ENCODE data around the gene ZNF446. TPM values are rescaled to one million over a fixed set of nuclear protein-coding genes. Genes with fewer than 3 reads are reported as not detected.

ZNF446 gene
- total RNA-seq, 2 experiments from 2014 or later = 8.0 to 11.1 TPM

DNA sequence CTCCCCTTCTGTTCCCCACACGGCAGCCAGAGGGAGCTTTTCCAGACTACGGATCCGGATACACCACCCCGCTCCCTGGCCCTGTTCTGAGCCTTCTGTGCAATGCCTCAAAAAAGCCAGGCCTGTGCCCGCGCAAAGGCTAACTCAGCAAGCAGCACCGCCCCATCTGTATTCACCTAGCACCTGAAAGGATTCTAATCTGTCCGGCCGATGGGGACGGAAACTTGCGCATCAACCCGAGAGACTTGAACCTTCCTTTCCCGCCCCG, 42.9 kb downstream of the ZNF446 start:
- ChIA-PET POLR2A (interaction anchor here (2.6 kb wide), 1 partner anchor 61 kb away, joined by 11 read pairs; no protein-coding TSS in a partner anchor), CTCF (ENCODE audit: unreplicated experiment) (no interaction called here)
- Histone ChIP-seq H3K4me1 (ENCODE audit: insufficient read depth, low read length, poor library complexity, severe bottlenecking) (peaks cover 15% of the 10 kb centered on the region), H3K27ac (ENCODE audit: low read depth, low read length, poor library complexity, severe bottlenecking) (peak overlapping the region; percentile 80), H3K36me3 (ENCODE audit: insufficient read depth, low read length) (peaks cover 18% of the 10 kb centered on the region), H3K4me2 (ENCODE audit: low read length) (peak overlapping the region; percentile 95), H3K9me3 (ENCODE audit: low read length) (no peaks in the 10 kb centered on the region), H3K79me2 (ENCODE audit: insufficient read depth, low read depth, low read length) (peaks cover 11% of the 10 kb centered on the region; the same call in 1 of the 2 replicates), H3K4me3 (ENCODE audit: low read depth, low read length, poor library complexity, severe bottlenecking) (peak overlapping the region; percentile 87), H4K20me1 (ENCODE audit: insufficient read depth, low read length) (no peaks in the 10 kb centered on the region), H2AFZ (ENCODE audit: low read length) (peak overlapping the region; percentile 86), H3K9me2 (ENCODE audit: insufficient read depth, low read length) (no peaks in the 10 kb centered on the region)
- BruUV-seq (replicated peaks) = no TSS peak
- intact Hi-C loops (cut with micrococcal nuclease; ENCODE audit: unreplicated experiment) = loop anchor here (1.0 to 5.0 kb wide), 6 partner anchors 25 to 336 kb away; partner anchors contain the start of genes TRIM28, ZNF274, ZNF324B and ZNF497
- TF ChIP-seq CTCF (conservative IDR thresholded peaks at IDR 0.05; ENCODE audit: low read length) (no peak), EZH2phosphoT487 (IDR thresholded peaks at IDR 0.05; ENCODE audit: borderline replicate concordance, low read depth, low read length) (no peak)
- peak; percentile 76 for DNase-seq (ENCODE audit: low spot score)

DNA sequence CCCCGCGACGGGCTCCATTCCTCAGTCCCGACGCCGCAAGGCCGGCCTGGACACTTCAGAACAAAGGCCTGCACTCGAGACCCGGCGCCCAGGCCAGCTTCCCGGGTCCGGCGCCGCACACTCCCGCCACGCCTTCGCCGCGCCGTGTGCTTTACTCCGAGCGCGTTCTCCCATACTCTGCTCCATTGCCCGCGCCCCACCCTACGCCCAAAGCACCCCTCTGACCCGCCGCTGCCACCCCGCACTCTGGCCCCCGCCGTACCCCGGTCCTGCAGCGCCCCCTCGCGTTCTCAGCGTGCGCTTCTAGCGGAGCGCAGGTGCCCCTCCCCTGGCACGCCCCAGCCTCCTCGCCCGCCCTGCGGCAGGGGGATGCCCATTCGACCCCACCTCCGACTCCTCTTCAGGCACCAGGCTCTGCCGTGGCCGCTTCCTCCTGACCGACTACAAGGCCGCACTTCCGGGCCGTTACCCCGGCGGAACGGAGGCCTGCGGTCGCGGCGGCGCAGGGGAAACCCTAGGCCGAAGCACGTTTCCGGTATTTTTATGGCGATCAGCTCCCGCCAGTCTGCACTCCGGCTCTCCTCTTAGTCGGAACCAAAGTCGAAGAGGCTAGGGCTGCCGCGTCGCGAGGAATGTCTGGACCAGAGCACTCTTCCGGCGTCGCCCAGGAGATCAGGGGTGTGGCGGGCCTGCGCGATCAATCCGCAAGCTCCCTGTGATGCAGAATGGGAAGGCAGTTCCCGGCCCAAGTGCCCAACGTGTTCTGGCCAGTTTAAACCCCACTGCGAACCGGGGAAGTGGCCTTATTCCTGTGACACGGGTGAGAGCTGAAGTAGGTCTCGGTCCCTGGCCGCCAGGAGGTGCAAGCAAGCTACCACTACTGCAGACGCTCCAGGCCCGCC, 43.5 kb downstream of the ZNF446 start, which contains the start of gene ZBTB45:
ZBTB45 (minus strand) TSS at position 456 of the 902 bp plus-strand sequence. CDS start 2,137 bp downstream, outside the sequence.
- ChIA-PET POLR2A (interaction anchor here (0.7 to 2.7 kb wide), 6 partner anchors 12 to 193 kb away, joined by 3 to 14 read pairs (median 3); partner anchors contain the start of genes TRIM28 and ZSCAN22), CTCF (ENCODE audit: unreplicated experiment) (interaction anchor here (0.7 to 1.5 kb wide), 3 partner anchors 24 to 37 kb away, joined by 3 to 7 read pairs (median 3); partner anchors contain the start of gene TRIM28)
- TF ChIP-seq CTCF (conservative IDR thresholded peaks at IDR 0.05; ENCODE audit: low read length) = peak; percentile 77
- TF ChIP-seq EZH2phosphoT487 (IDR thresholded peaks at IDR 0.05; ENCODE audit: borderline replicate concordance, low read depth, low read length) = no peak
- H3K4me2 ChIP-seq (ENCODE audit: low read length) = peak within 1 kb of the TSS; percentile 95
- peaks cover 15% of the 10 kb centered on the region for H3K36me3 ChIP-seq (ENCODE audit: insufficient read depth, low read length)
- intact Hi-C loops (cut with micrococcal nuclease; ENCODE audit: unreplicated experiment) = loop anchor here (1.0 to 5.0 kb wide), 6 partner anchors 25 to 337 kb away; partner anchors contain the start of genes TRIM28, ZNF274, ZNF324B and ZNF497
- H3K4me1 ChIP-seq (ENCODE audit: insufficient read depth, low read length, poor library complexity, severe bottlenecking) = peaks cover 14% of the 10 kb centered on the region
- no peaks in the 10 kb centered on the region for H3K9me3 ChIP-seq (ENCODE audit: low read length)
- peak within 1 kb of the TSS; percentile 87 for H3K4me3 ChIP-seq (ENCODE audit: low read depth, low read length, poor library complexity, severe bottlenecking)
- no peaks in the 10 kb centered on the region for H4K20me1 ChIP-seq (ENCODE audit: insufficient read depth, low read length)
- peak; percentile 98 for DNase-seq (ENCODE audit: low spot score)
- peaks cover 11% of the 10 kb centered on the region; the same call in 1 of the 2 replicates for H3K79me2 ChIP-seq (ENCODE audit: insufficient read depth, low read depth, low read length)
- no peaks in the 10 kb centered on the region for H3K9me2 ChIP-seq (ENCODE audit: insufficient read depth, low read length)
- peak within 1 kb of the TSS; percentile 86 for H2AFZ ChIP-seq (ENCODE audit: low read length)
- peak within 1 kb of the TSS; percentile 80 for H3K27ac ChIP-seq (ENCODE audit: low read depth, low read length, poor library complexity, severe bottlenecking)
- BruUV-seq (replicated peaks) = no TSS peak

All from OCI-LY7 (cell line).